A673 (cell line): Measurements from ENCODE around the gene SEL1L3.

Experiments
- CTCF ChIP-seq: fragments of 300-800, 200-600 bp; sonication (generic); conservative IDR thresholded peaks from 2 replicates; pipeline ENCODE4 v1.5.1; 2017; ENCODE audit warnings: low read depth, mild to moderate bottlenecking, antibody characterized with exemption, low read length, moderate library complexity, mixed read lengths
- EZH2 ChIP-seq: fragments of 200-600 bp; sonication (generic); IDR thresholded peaks from 2 replicates; pipeline ENCODE4 v1.6.1; 2017; ENCODE audit warnings: borderline replicate concordance, low read depth, mild to moderate bottlenecking, mixed read lengths, antibody characterized with exemption, low read length; ENCODE audit not compliant: poor library complexity, severe bottlenecking

- no peak for TF ChIP-seq CTCF
- no peak for TF ChIP-seq EZH2
Measured at GRCh38 chr4:25779021-25779420, 83.8 kb downstream of the SEL1L3 start.
